ENCODE data around the gene USP17L30.
"Not testable (repeated sequence)": the region's sequence is repeated elsewhere in the genome, so short reads cannot be mapped to it uniquely, and the experiment has no call there.

The USP17L30 gene

DNA sequence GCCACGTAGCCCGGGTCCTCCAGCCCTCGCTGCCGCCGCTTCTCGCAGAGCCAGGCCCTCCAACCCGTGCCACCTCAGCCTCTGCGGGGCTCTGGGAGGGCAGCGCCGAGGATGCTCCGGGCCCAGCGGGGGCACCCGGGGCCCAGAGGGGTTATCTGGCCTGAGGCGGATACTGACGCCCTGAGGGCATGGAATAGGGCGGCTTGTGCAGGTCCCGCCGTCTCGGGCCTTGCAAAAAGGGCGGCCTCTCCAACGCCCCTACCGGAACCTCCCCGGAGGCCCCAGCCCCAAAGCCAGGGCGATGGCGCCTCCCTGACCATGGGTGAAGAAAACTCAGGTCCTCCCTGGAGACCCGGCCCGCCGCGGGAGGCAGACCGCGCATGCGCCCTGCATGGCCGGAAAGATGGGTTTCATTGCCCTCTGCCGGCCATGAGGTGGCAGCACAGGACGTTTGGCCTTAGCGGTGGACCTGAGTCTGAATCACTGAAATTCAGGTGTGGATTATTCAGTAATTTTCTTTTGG lies 18.1 kb downstream of the USP17L30 start:
- peak; percentile 19 for DNase-seq
- not testable (repeated sequence) for H3K4me3 ChIP-seq (ENCODE audit: low read depth, low read length)

DNA sequence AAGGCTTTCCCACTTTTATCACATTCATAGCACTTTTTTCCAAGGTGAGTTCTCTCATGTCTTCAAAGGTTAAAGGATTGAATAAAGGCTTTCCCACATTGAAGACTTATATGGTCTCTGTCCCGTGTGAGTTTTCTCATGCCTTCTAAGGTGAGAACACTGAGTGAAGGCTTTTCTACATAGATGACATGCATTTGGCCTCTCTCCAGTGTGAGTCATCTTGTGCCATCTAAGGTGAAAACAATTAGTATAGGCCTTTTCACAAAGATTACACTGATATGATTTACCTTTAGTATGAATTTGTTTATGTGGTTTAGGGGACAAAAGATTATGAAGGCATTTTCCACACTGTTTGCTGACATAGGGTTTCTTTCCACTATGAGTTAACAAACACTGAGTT lies 21.2 kb downstream of the USP17L30 start:
- Histone ChIP-seq H3K4me3 (ENCODE audit: low read depth, low read length) (no peak overlapping the region), H3K36me3 (replicated peaks) (no peaks in the 10 kb centered on the region), H3K27ac (no peak overlapping the region), H3K27me3 (replicated peaks) (no peaks in the 10 kb centered on the region)
- DNase-seq: no peak
- TF ChIP-seq, protein P1, sequence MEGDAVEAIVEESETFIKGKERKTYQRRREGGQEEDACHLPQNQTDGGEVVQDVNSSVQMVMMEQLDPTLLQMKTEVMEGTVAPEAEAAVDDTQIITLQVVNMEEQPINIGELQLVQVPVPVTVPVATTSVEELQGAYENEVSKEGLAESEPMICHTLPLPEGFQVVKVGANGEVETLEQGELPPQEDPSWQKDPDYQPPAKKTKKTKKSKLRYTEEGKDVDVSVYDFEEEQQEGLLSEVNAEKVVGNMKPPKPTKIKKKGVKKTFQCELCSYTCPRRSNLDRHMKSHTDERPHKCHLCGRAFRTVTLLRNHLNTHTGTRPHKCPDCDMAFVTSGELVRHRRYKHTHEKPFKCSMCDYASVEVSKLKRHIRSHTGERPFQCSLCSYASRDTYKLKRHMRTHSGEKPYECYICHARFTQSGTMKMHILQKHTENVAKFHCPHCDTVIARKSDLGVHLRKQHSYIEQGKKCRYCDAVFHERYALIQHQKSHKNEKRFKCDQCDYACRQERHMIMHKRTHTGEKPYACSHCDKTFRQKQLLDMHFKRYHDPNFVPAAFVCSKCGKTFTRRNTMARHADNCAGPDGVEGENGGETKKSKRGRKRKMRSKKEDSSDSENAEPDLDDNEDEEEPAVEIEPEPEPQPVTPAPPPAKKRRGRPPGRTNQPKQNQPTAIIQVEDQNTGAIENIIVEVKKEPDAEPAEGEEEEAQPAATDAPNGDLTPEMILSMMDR (IDR thresholded peaks at IDR 0.05; ENCODE audit: low read depth, low read length, missing control alignments): no peak
- in situ Hi-C loops (cut with HindIII; ENCODE audit: low pct_ligation_motif_present, low sequenced_read_pairs): no loop called here

More for the DNA sequence above, 18.1 kb downstream of the USP17L30 start:
- H3K27ac ChIP-seq; H3K36me3 ChIP-seq (replicated peaks); H3K27me3 ChIP-seq (replicated peaks); in situ Hi-C loops (cut with HindIII; ENCODE audit: low pct_ligation_motif_present, low sequenced_read_pairs): not testable (repeated sequence)
- TF ChIP-seq, protein P1 (IDR thresholded peaks at IDR 0.05; ENCODE audit: low read depth, low read length, missing control alignments): peak; percentile 8

DNA sequence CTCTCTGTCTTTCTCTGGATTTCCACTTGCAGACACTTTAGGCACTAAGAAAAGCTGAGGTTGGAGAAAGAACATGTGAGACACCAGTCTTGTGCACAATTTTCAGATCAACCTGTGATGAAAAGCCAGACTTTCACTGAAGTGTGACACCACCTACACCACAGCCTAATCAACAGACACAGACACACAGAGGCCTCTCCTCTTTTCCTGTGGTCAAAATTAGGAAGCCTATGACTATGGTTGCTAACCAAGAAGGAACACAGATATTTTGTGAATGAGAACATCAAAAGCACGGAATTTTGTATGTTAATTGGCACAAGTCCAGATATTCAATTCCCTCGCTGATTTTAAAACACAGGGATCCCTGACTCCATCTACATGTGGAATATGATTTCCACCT lies 26.1 kb downstream of the USP17L30 start:
- H3K27ac ChIP-seq; in situ Hi-C loops (cut with HindIII; ENCODE audit: low pct_ligation_motif_present, low sequenced_read_pairs): not testable (repeated sequence)

DNA sequence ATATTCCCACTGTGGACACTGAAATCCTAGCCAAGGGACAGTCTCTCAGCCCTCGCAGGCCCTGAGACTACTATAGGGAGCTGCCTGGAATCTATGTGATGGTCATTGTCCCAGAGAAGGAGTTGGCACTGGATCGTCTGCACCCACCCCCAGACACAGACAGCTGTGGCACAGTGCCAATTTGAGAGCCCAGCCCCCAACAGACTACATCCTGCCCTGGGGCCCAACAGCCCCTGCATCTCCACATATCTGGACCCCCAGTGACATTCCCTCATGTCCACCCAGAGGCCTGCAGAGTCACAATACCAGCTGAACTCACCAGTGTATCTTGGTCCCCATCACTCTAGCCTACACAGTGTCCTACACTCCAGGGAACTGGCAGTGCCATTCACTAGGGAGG lies 42.8 kb downstream of the USP17L30 start:
- H3K36me3 ChIP-seq (replicated peaks); H3K27ac ChIP-seq; H3K4me3 ChIP-seq (ENCODE audit: low read depth, low read length); DNase-seq; H3K27me3 ChIP-seq (replicated peaks); in situ Hi-C loops (cut with HindIII; ENCODE audit: low pct_ligation_motif_present, low sequenced_read_pairs): not testable (repeated sequence)

More for the DNA sequence above, 26.1 kb downstream of the USP17L30 start:
- not testable (repeated sequence) for H3K4me3 ChIP-seq (ENCODE audit: low read depth, low read length); H3K36me3 ChIP-seq (replicated peaks); DNase-seq; H3K27me3 ChIP-seq (replicated peaks)

DNA sequence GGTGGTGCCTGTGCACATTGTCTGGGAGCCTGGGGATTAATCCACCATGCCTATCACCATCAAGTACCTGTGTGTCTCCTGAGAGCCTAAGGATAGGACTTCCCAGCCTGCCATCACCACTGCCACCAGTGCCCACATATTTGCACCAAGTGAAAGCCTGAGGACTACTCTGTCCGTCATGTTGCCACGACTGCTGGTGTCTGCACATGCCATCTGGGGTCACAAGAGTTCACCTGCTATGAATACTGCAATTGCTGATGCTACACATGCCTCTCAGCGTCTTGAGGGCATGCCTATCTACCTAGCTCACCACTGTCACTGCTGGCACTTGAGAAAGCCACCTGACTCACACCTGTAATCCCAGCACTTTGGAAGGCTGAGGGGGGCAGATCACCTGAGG lies 43.6 kb downstream of the USP17L30 start:
- in situ Hi-C loops (cut with HindIII; ENCODE audit: low pct_ligation_motif_present, low sequenced_read_pairs); DNase-seq; H3K27ac ChIP-seq; H3K27me3 ChIP-seq (replicated peaks); H3K4me3 ChIP-seq (ENCODE audit: low read depth, low read length); H3K36me3 ChIP-seq (replicated peaks): not testable (repeated sequence)

DNA sequence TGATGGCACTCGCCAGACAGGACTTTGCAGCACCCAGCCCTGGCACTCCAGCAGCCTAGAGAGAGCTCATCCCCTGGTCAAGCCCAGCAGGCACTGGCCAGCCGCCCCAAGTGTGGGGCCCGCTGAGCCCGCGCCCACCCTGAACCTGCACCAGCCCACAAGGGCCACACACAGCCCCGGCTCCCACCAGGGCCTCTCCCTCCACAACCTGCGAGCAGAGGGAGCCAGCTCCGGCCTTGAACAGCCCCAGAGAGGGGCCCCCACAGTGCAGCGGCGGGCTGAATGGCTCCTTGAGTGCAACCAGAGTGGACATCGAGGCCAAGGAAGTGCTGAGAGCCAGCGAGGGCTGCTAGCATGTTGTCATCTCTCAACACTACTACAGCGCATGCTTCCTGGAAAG lies 46.9 kb downstream of the USP17L30 start:
- no peaks in the 10 kb centered on the region for H3K36me3 ChIP-seq (replicated peaks)
- DNase-seq: no peak

More for the DNA sequence above, 46.9 kb downstream of the USP17L30 start:
- in situ Hi-C loops (cut with HindIII; ENCODE audit: low pct_ligation_motif_present, low sequenced_read_pairs): no loop called here
- TF ChIP-seq, protein P1 (IDR thresholded peaks at IDR 0.05; ENCODE audit: low read depth, low read length, missing control alignments): no peak
- no peaks in the 10 kb centered on the region for H3K27me3 ChIP-seq (replicated peaks)
- no peak overlapping the region for H3K27ac ChIP-seq
- no peak overlapping the region for H3K4me3 ChIP-seq (ENCODE audit: low read depth, low read length)
